VCaP (cell line): ENCODE measurements around the gene C12orf75.

Experiments used
- H3K27ac ChIP-seq: fragments of 450-650 bp; 2 replicates; pipeline ENCODE4 v1.5.1; 2017
- CTCF ChIP-seq: fragments of 450-650 bp; conservative IDR thresholded peaks from 2 replicates; pipeline ENCODE4 v1.5.1; 2017; ENCODE audit warnings: mild to moderate bottlenecking, moderate library complexity

Gene C12orf75

GRCh38 chr12:105420659-105421240 lies 90.3 kb downstream of the C12orf75 start:
- peak; percentile 81 for TF ChIP-seq CTCF
- H3K27ac ChIP-seq = no peak overlapping the region
